IMR-90 (cell line): ENCODE results near the gene GNPTG. TPM values are rescaled to one million over a fixed set of nuclear protein-coding genes. Genes with fewer than 3 reads are reported as not detected.

Experiments
- ATAC-seq: fragments of 200-7000 bp; cut with Tn5 transposase; 2 replicates; pipeline ENCODE4 v1.9.1; 2020; ENCODE audit warnings: low read depth, mild to moderate bottlenecking, moderate library complexity
- BruUV-seq: library from RNA; stranded (reverse); fragments of 400-500 nt; replicated peaks from 2 replicates; lab custom pipeline; 2021; lab: Mats Ljungman, UMichigan
- CTCF ChIA-PET: fragments of 300-600 bp; formaldehyde crosslinking; extraction: SDS; loops from one replicate; lab custom pipeline; 2021; ENCODE audit warnings: antibody characterized with exemption; lab: Yijun Ruan, JAX
- POLR2A ChIA-PET: fragments of 300-600 bp; sonication (Branson Sonifier 250); formaldehyde crosslinking; loops from one replicate; lab custom pipeline; 2022; ENCODE audit warnings: antibody characterized with exemption; ENCODE audit not compliant: unreplicated experiment; lab: Charles Lee
- DNase-seq: peaks from one replicate; pipeline ENCODE4 v3.0.0; 2013
- H2AFZ ChIP-seq: replicated peaks from 2 replicates; pipeline ENCODE3; 2013; ENCODE audit warnings: low read length, mild to moderate bottlenecking; ENCODE audit not compliant: poor library complexity
- H2AK5ac ChIP-seq: 2 replicates; pipeline ENCODE4 v1.6.1; 2013; ENCODE audit warnings: low read depth, low read length, inconsistent platforms
- H2AK9ac ChIP-seq: replicated peaks from 2 replicates; pipeline ENCODE3; 2013; ENCODE audit warnings: mild to moderate bottlenecking, low read depth, low read length, moderate library complexity; ENCODE audit not compliant: poor library complexity
- H2BK120ac ChIP-seq: 2 replicates; pipeline ENCODE4 v1.6.1; 2013; ENCODE audit warnings: low read depth, low read length, inconsistent platforms
- H2BK15ac ChIP-seq: 3 replicates; pipeline ENCODE4 v1.6.1; 2013; ENCODE audit warnings: low read depth, low read length, inconsistent platforms
- H2BK20ac ChIP-seq: 2 replicates; pipeline ENCODE4 v1.6.1; 2013; ENCODE audit warnings: low read depth, mild to moderate bottlenecking, inconsistent platforms, low read length, moderate library complexity
- H2BK5ac ChIP-seq: 2 replicates; pipeline ENCODE4 v1.6.1; 2013; ENCODE audit warnings: mild to moderate bottlenecking, low read depth, low read length, inconsistent platforms; ENCODE audit not compliant: poor library complexity, severe bottlenecking
- H3K14ac ChIP-seq: replicated peaks from 2 replicates; pipeline ENCODE4 v1.6.1; 2013; ENCODE audit warnings: low read depth, low read length, inconsistent platforms
- H3K18ac ChIP-seq: 2 replicates; pipeline ENCODE4 v1.6.1; 2013; ENCODE audit warnings: low read depth, low read length, control low read depth
- H3K23ac ChIP-seq: 2 replicates; pipeline ENCODE4 v1.6.1; 2013; ENCODE audit warnings: low read depth, low read length, inconsistent platforms
- H3K27ac ChIP-seq: 2 replicates; pipeline ENCODE4 v1.5.1; 2013; ENCODE audit warnings: mild to moderate bottlenecking, control low read depth, low read length; ENCODE audit not compliant: insufficient read depth
- H3K27me3 ChIP-seq: 2 replicates; pipeline ENCODE4 v1.6.1; 2013; ENCODE audit warnings: low read length; ENCODE audit not compliant: control insufficient read depth, insufficient read depth
- H3K36me3 ChIP-seq: 2 replicates; pipeline ENCODE4 v1.6.1; 2013; ENCODE audit warnings: low read length, mixed read lengths; ENCODE audit not compliant: control insufficient read depth, insufficient read depth
- H3K4ac ChIP-seq: 2 replicates; pipeline ENCODE4 v1.6.1; 2013; ENCODE audit warnings: low read depth, low read length, inconsistent platforms
- H3K4me1 ChIP-seq: 2 replicates; pipeline ENCODE4 v1.6.1; 2013; ENCODE audit warnings: low read length, mixed read lengths; ENCODE audit not compliant: control insufficient read depth, insufficient read depth
- H3K4me2 ChIP-seq: 2 replicates; pipeline ENCODE4 v1.6.1; 2013; ENCODE audit warnings: low read depth, mild to moderate bottlenecking, control low read depth, low read length, moderate library complexity
- H3K4me3 ChIP-seq: 2 replicates; pipeline ENCODE4 v1.5.1; 2013; ENCODE audit warnings: low read depth, mild to moderate bottlenecking, control low read depth, low read length, moderate library complexity; ENCODE audit not compliant: insufficient read depth
- H3K56ac ChIP-seq: 2 replicates; pipeline ENCODE4 v1.6.1; 2013; ENCODE audit warnings: low read length, inconsistent platforms; ENCODE audit not compliant: insufficient read depth; ENCODE audit errors: extremely low read depth
- H3K79me1 ChIP-seq, 2 experiments: 2 replicates each; pipeline ENCODE4 v1.6.1; 2013; ENCODE audit warnings: low read length in 2 of 2, inconsistent platforms in 1 of 2, low read depth in 1 of 2
- H3K9ac ChIP-seq: 2 replicates; pipeline ENCODE4 v1.6.1; 2013; ENCODE audit warnings: low read depth, low read length, control low read depth
- H3K9me1 ChIP-seq: 2 replicates; pipeline ENCODE4 v1.6.1; 2013; ENCODE audit warnings: low read length, inconsistent platforms; ENCODE audit not compliant: insufficient read depth
- H3K9me3 ChIP-seq: 2 replicates; pipeline ENCODE4 v1.6.1; 2013; ENCODE audit warnings: low read length; ENCODE audit not compliant: control insufficient read depth, insufficient read depth
- H4K20me1 ChIP-seq: 2 replicates; pipeline ENCODE4 v1.6.1; 2013; ENCODE audit warnings: low read length, inconsistent platforms; ENCODE audit not compliant: insufficient read depth
- H4K5ac ChIP-seq: 2 replicates; pipeline ENCODE4 v1.6.1; 2013; ENCODE audit warnings: mild to moderate bottlenecking, low read depth, low read length, control low read depth
- H4K8ac ChIP-seq, 2 experiments: 2 replicates each; pipeline ENCODE4 v1.6.1; 2013; ENCODE audit warnings: low read depth in 2 of 2, low read length in 2 of 2, control low read depth in 1 of 2, inconsistent platforms in 1 of 2
- H4K91ac ChIP-seq: 2 replicates; pipeline ENCODE4 v1.6.1; 2013; ENCODE audit warnings: low read depth, low read length, inconsistent platforms; ENCODE audit not compliant: insufficient read depth
- BHLHE40 ChIP-seq: fragments of 150-350 bp; IDR thresholded peaks from 2 replicates; pipeline ENCODE4 v1.6.1; 2016; ENCODE audit warnings: mild to moderate bottlenecking, low read depth, low read length
- CEBPB ChIP-seq: IDR thresholded peaks from 2 replicates; pipeline ENCODE4 v1.6.1; 2012; ENCODE audit warnings: low read depth, low read length, improper control_type of control experiment
- CHD1 ChIP-seq: IDR thresholded peaks from 2 replicates; pipeline ENCODE4 v1.6.1; 2012; ENCODE audit warnings: low read depth, low read length, improper control_type of control experiment
- RAD21 ChIP-seq: IDR thresholded peaks from 2 replicates; pipeline ENCODE4 v1.6.1; 2012; ENCODE audit warnings: low read length, improper control_type of control experiment
- SMC3 ChIP-seq: fragments of 150-350 bp; IDR thresholded peaks from 2 replicates; pipeline ENCODE4 v1.6.1; 2016; ENCODE audit warnings: low read depth, mild to moderate bottlenecking, antibody characterized with exemption, low read length, moderate library complexity
- WGBS, 2 experiments: methylation state at CpG; one replicate each; pipeline versions ENCODE4 v1.1.5 to v1.1.7; 2013; ENCODE audit warnings: missing lambda C conversion rate in 2 of 2; ENCODE audit not compliant: insufficient read length in 1 of 2; ENCODE audit errors: extremely low coverage in 2 of 2; 5-methylcytosine and 5-hydroxymethylcytosine counted together
- dilution Hi-C: fragments of 300-500 bp; cut with HindIII; formaldehyde crosslinking; loops from one replicate; pipeline ENCODE4 v1.14.3; 2018; ENCODE audit warnings: low sequenced_read_pairs; ENCODE audit not compliant: unreplicated experiment
- in situ Hi-C: fragments of 300-500 bp; cut with MboI; formaldehyde crosslinking; loops from 3 replicates; pipeline ENCODE4 v1.14.3; 2019; ENCODE audit warnings: low sequenced_read_pairs, inconsistent platforms, mixed read lengths
- intact Hi-C: fragments of 100-400 bp; cut with micrococcal nuclease; formaldehyde crosslinking; loops from 2 replicates; pipeline ENCODE4 v1.10.0; 2022
- polyA plus RNA-seq, 3 experiments: library from polyadenylated mRNA; depleted of rRNA; stranded (reverse); fragments of >200 nt; gene quantifications; 2 replicates each; pipeline ENCODE4 v1.2.3, GENCODE V29; 2012; ENCODE audit warnings: low replicate concordance in 1 of 3
- total RNA-seq: library from RNA; depleted of rRNA; stranded (reverse); fragments of >200 nt; gene quantifications from 2 replicates; pipeline ENCODE4 v1.2.3, GENCODE V29; 2012

GNPTG gene
- total and polyA plus RNA-seq, 2 of the 4 experiments (the other 2 are of a cell fraction), result 14.9 to 70.8 TPM

DNA sequence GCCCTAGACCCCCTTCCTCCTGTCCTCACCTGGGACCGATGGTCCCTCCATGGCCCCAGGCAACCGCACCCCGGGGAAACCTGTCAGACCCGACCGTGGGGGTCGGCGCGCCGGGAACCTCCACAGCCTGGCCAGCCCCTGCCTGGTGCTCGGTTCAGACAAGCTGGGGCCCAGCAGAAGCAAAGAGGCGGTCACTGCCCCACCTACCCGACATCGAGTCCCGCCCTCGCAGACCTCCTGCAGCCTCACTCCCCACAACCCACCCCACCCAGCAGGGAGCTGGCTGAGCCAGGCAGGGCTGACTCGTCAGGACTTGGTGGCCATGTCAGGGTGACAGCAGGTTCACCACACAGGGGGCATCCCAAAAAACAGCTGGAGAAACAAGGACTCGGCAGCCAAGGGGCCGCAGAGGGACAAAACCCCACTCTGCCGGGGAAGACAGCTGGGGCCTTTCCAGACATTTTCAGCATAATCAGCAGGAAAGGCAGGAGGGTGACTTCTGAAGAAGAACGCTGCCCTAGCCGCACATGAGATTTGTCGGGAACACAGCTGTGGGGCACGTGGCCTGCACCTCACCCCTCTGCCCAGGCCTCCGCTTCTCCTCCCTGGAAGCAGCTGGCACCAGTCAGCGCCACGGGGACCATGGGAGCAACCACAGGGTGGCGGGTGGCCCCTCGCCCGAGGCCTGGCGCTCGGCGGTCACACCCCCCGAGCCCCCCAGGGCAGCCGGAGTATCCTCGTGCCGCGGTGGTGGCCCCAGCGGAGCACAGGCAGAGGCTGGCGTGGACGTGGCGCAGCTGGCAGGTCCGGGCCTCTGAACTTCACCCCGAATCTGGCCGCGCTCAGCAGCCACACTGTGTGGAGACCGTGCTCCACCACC, 22.9 kb downstream of the GNPTG start:
- Histone ChIP-seq H2BK20ac (no peak overlapping the region), H3K18ac (no peak overlapping the region), H4K20me1 (no peaks in the 10 kb centered on the region; the same call in 1 of the 2 replicates), H4K5ac (no peak overlapping the region), H3K56ac (no peak overlapping the region), H3K4me3 (no peak overlapping the region), H3K14ac (no peak overlapping the region), H2AK5ac (no peak overlapping the region), H2BK15ac (no peak overlapping the region), H3K36me3 (peaks cover 26% of the 10 kb centered on the region), H2BK120ac (no peak overlapping the region), H3K23ac (no peak overlapping the region), H3K27me3 (no peaks in the 10 kb centered on the region), H4K8ac (no peak overlapping the region), H3K4me2 (no peak overlapping the region), H2BK5ac (no peak overlapping the region), H3K9ac (no peak overlapping the region), H2AK9ac (no peak overlapping the region), H4K91ac (no peak overlapping the region), H3K9me1 (0 out of 2 replicates have a peak, but pooled peaks cover 6% of the 10 kb centered on the region), H2AFZ (no peak overlapping the region), H3K27ac (no peak overlapping the region), H3K9me3 (no peaks in the 10 kb centered on the region), H3K4me1 (peaks cover 11% of the 10 kb centered on the region), H3K4ac (no peak overlapping the region), H3K79me1 (peaks cover 9 to 38% of the 10 kb centered on the region in 2 experiments)
- ChIA-PET CTCF (no interaction called here), POLR2A (no interaction called here)
- ATAC-seq (no peak), DNase-seq (no peak)
- 83% methylated on average over 24 of the region's 46 CpGs; no CpG with 5 or more reads in 1 of the 2 experiments for WGBS, 2 experiments
- intact Hi-C loops (no loop called here), in situ Hi-C loops (no loop called here), dilution Hi-C loops (no loop called here)
- BruUV-seq, result no TSS peak
- TF ChIP-seq RAD21, result no peak
- TF ChIP-seq CEBPB, result no peak
- no peak for TF ChIP-seq CHD1
- TF ChIP-seq BHLHE40, result no peak
- TF ChIP-seq SMC3, result no peak
